HepG2 (cell line): ENCODE measurements around the gene C1orf116. TPM values are rescaled to one million over a fixed set of nuclear protein-coding genes. Genes with fewer than 3 reads are reported as not detected.

Source experiments
- ATF2 ChIP-seq: sonication (generic); formaldehyde crosslinking; IDR thresholded peaks from 2 replicates; pipeline ENCODE4 v1.4.0; 2020; ENCODE audit warnings: missing genetic modification reagents
- ATRX ChIP-seq: sonication (generic); formaldehyde crosslinking; IDR thresholded peaks from 2 replicates; pipeline ENCODE4 v1.4.0; 2020; ENCODE audit warnings: missing genetic modification reagents, borderline replicate concordance
- CBX5 ChIP-seq: sonication (generic); formaldehyde crosslinking; IDR thresholded peaks from 2 replicates; pipeline ENCODE4 v1.4.0; 2020; ENCODE audit warnings: missing genetic modification reagents, borderline replicate concordance
- CREBL2 ChIP-seq: sonication (generic); formaldehyde crosslinking; IDR thresholded peaks from 2 replicates; pipeline ENCODE4 v1.8.1; 2023; ENCODE audit warnings: missing genetic modification reagents, mild to moderate bottlenecking, borderline replicate concordance
- EEA1 ChIP-seq: sonication (generic); formaldehyde crosslinking; IDR thresholded peaks from 2 replicates; pipeline ENCODE4 v1.5.1; 2020; ENCODE audit warnings: mild to moderate bottlenecking, missing genetic modification reagents, borderline replicate concordance
- ERF ChIP-seq: IDR thresholded peaks from 2 replicates; pipeline ENCODE4 v1.6.1; 2018; ENCODE audit warnings: missing biosample characterization, missing genetic modification reagents
- GABPB1 ChIP-seq: IDR thresholded peaks from 2 replicates; pipeline ENCODE4 v1.6.1; 2016; ENCODE audit warnings: mild to moderate bottlenecking, missing genetic modification reagents, moderate library complexity, missing compliant biosample characterization
- GATA4 ChIP-seq: sonication (generic); IDR thresholded peaks from 2 replicates; pipeline ENCODE4 v1.6.1; 2016; ENCODE audit warnings: antibody characterized with exemption, low read depth, borderline replicate concordance
- GATAD1 ChIP-seq: IDR thresholded peaks from 2 replicates; pipeline ENCODE4 v1.6.1; 2016; ENCODE audit warnings: missing genetic modification reagents, missing compliant biosample characterization
- HOXA9 ChIP-seq: sonication (generic); formaldehyde crosslinking; IDR thresholded peaks from 2 replicates; pipeline ENCODE4 v1.8.1; 2022; ENCODE audit warnings: missing genetic modification reagents, mild to moderate bottlenecking, moderate library complexity, borderline replicate concordance
- IKZF4 ChIP-seq: sonication (generic); formaldehyde crosslinking; IDR thresholded peaks from 2 replicates; pipeline ENCODE4 v1.5.1; 2020; ENCODE audit warnings: borderline replicate concordance, mild to moderate bottlenecking, low read depth, missing genetic modification reagents; ENCODE audit errors: not compliant biosample characterization
- MLX ChIP-seq: IDR thresholded peaks from 2 replicates; pipeline ENCODE4 v1.6.1; 2016
- MXD4 ChIP-seq: IDR thresholded peaks from 2 replicates; pipeline ENCODE4 v1.6.1; 2016; ENCODE audit warnings: mild to moderate bottlenecking, missing biosample characterization, missing genetic modification reagents
- NCOA2 ChIP-seq: sonication (generic); formaldehyde crosslinking; IDR thresholded peaks from 2 replicates; pipeline ENCODE4 v1.8.0; 2022; ENCODE audit warnings: inconsistent platforms
- RCOR2 ChIP-seq: IDR thresholded peaks from 2 replicates; pipeline ENCODE4 v1.6.1; 2016; ENCODE audit warnings: missing biosample characterization, missing genetic modification reagents
- RXRB ChIP-seq: IDR thresholded peaks from 2 replicates; pipeline ENCODE4 v1.6.1; 2016; ENCODE audit warnings: borderline replicate concordance, missing genetic modification reagents, missing compliant biosample characterization
- SMYD3 ChIP-seq: sonication (generic); formaldehyde crosslinking; IDR thresholded peaks from 2 replicates; pipeline ENCODE4 v1.8.1; 2023; ENCODE audit warnings: mild to moderate bottlenecking, missing genetic modification reagents
- SUZ12 ChIP-seq: fragments of 150-350 bp; IDR thresholded peaks from 2 replicates; pipeline ENCODE4 v1.6.1; 2014; ENCODE audit warnings: low read depth, low read length
- ZBTB1 ChIP-seq: sonication (generic); formaldehyde crosslinking; IDR thresholded peaks from 2 replicates; pipeline ENCODE4 v1.4.0; 2020; ENCODE audit warnings: missing genetic modification reagents, borderline replicate concordance
- ZBTB3 ChIP-seq: sonication (generic); formaldehyde crosslinking; IDR thresholded peaks from 2 replicates; pipeline ENCODE4 v1.4.0; 2020; ENCODE audit warnings: low read depth, mild to moderate bottlenecking, moderate library complexity, missing genetic modification reagents, borderline replicate concordance
- ZNF282 ChIP-seq: fragments of 450-650 bp; IDR thresholded peaks from 2 replicates; pipeline ENCODE4 v1.6.1; 2018; ENCODE audit not compliant: partially characterized antibody
- ZNF292 ChIP-seq: sonication (generic); formaldehyde crosslinking; IDR thresholded peaks from 2 replicates; pipeline ENCODE4 v1.8.1; 2022; ENCODE audit warnings: mild to moderate bottlenecking, low read depth, missing genetic modification reagents, borderline replicate concordance
- ZNF354B ChIP-seq: sonication (generic); formaldehyde crosslinking; IDR thresholded peaks from 2 replicates; pipeline ENCODE4 v1.8.0; 2022; ENCODE audit warnings: mild to moderate bottlenecking, missing genetic modification reagents
- ZNF430 ChIP-seq: sonication (generic); formaldehyde crosslinking; IDR thresholded peaks from 2 replicates; pipeline ENCODE4 v1.9.0; 2021; ENCODE audit warnings: mild to moderate bottlenecking, missing genetic modification reagents
- ZNF558 ChIP-seq: sonication (generic); formaldehyde crosslinking; IDR thresholded peaks from 2 replicates; pipeline ENCODE4 v1.9.0; 2022; ENCODE audit warnings: mild to moderate bottlenecking, missing genetic modification reagents, borderline replicate concordance
- ZNF563 ChIP-seq: sonication (generic); formaldehyde crosslinking; IDR thresholded peaks from 2 replicates; pipeline ENCODE4 v1.8.0; 2022; ENCODE audit warnings: mild to moderate bottlenecking, moderate library complexity, missing genetic modification reagents
- ZNF564 ChIP-seq: sonication (generic); formaldehyde crosslinking; IDR thresholded peaks from 2 replicates; pipeline ENCODE4 v1.8.1; 2023; ENCODE audit warnings: mild to moderate bottlenecking, missing genetic modification reagents
- ZNF570 ChIP-seq: sonication (generic); formaldehyde crosslinking; IDR thresholded peaks from 2 replicates; pipeline ENCODE4 v1.4.0; 2020; ENCODE audit warnings: mild to moderate bottlenecking, missing genetic modification reagents, borderline replicate concordance
- ZNF788 ChIP-seq: sonication (generic); formaldehyde crosslinking; IDR thresholded peaks from 2 replicates; pipeline ENCODE4 v1.5.0; 2020; ENCODE audit warnings: mild to moderate bottlenecking, missing genetic modification reagents, borderline replicate concordance
- ZSCAN21 ChIP-seq: sonication (generic); formaldehyde crosslinking; IDR thresholded peaks from 2 replicates; pipeline ENCODE4 v1.8.0; 2022; ENCODE audit warnings: mild to moderate bottlenecking, missing genetic modification reagents, moderate library complexity, borderline replicate concordance
- ZSCAN22 ChIP-seq: sonication (generic); formaldehyde crosslinking; IDR thresholded peaks from 2 replicates; pipeline ENCODE4 v1.4.0; 2020; ENCODE audit warnings: mild to moderate bottlenecking, missing genetic modification reagents
- polyA plus RNA-seq, 8 experiments: library from polyadenylated mRNA; depleted of rRNA in 3 of 8; stranded (reverse) in 7 of 8; unstranded in 1 of 8; fragments of >200 nt; fragmentation: Illumina TruSeq in 4 of 8; extraction: Trizol in 4 of 8; gene quantifications; 2 replicates each; pipeline versions ENCODE4 v1.2.1 to v1.2.3, GENCODE V29; 2011 to 2016; ENCODE audit warnings: low read depth in 4 of 8, missing spikeins in 1 of 8, mixed read lengths in 1 of 8; ENCODE audit not compliant: insufficient read depth in 1 of 8
- total RNA-seq, 5 experiments: library from RNA; depleted of rRNA; stranded (reverse); fragments of >200 nt; fragmentation: Illumina TruSeq; extraction: Trizol; gene quantifications; 2 replicates each; pipeline ENCODE4 v1.2.3, GENCODE V29; 2016; ENCODE audit warnings: low read depth in 1 of 5

The C1orf116 gene
- total and polyA plus RNA-seq, 2 of the 13 experiments (the other 11 are each of a cell fraction or from before 2014, with no cell fraction given), result 0.51 to 0.95 TPM

- no peak for TF ChIP-seq ATRX
- no peak for TF ChIP-seq CBX5
- TF ChIP-seq NCOA2, result peak; percentile 62; the same call in 1 of the 2 replicates
- no peak for TF ChIP-seq ZNF564 (CRISPR knock-in tag)
- no peak for TF ChIP-seq GABPB1 (CRISPR knock-in tag)
- no peak for TF ChIP-seq ERF
- TF ChIP-seq ZBTB3 (CRISPR knock-in tag), result no peak
- TF ChIP-seq SMYD3 (CRISPR knock-in tag), result no peak
- TF ChIP-seq GATA4, result no peak
- TF ChIP-seq SUZ12, result no peak
- 0 out of 2 replicates have a peak, but pooled peaks have one; percentile 42 for TF ChIP-seq ZNF430
- no peak for TF ChIP-seq EEA1
- no peak for TF ChIP-seq CREBL2 (CRISPR knock-in tag)
- no peak for TF ChIP-seq ZSCAN21 (CRISPR knock-in tag)
- no peak for TF ChIP-seq ZBTB1 (CRISPR knock-in tag)
- TF ChIP-seq ZNF292 (CRISPR knock-in tag), result no peak
- no peak for TF ChIP-seq ZNF558 (CRISPR knock-in tag)
- TF ChIP-seq ZNF570 (CRISPR knock-in tag), result no peak
- TF ChIP-seq IKZF4, result no peak
- no peak for TF ChIP-seq ZNF354B
- TF ChIP-seq ZNF788 (CRISPR knock-in tag), result no peak
- 0 out of 2 replicates have a peak, but pooled peaks have one; percentile 17 for TF ChIP-seq GATAD1 (CRISPR knock-in tag)
- no peak for TF ChIP-seq ZNF282
- no peak for TF ChIP-seq ATF2 (CRISPR knock-in tag)
- TF ChIP-seq MXD4 (CRISPR knock-in tag), result no peak
- no peak for TF ChIP-seq ZSCAN22 (CRISPR knock-in tag)
- no peak for TF ChIP-seq HOXA9 (CRISPR knock-in tag)
- TF ChIP-seq MLX (CRISPR knock-in tag), result no peak
- no peak; the same call in 1 of the 2 replicates for TF ChIP-seq RXRB (CRISPR knock-in tag)
- no peak for TF ChIP-seq RCOR2 (CRISPR knock-in tag)
- TF ChIP-seq ZNF563 (CRISPR knock-in tag), result no peak
Measured at GRCh38 chr1:207007352-207008033, 25.1 kb downstream of the C1orf116 start (continued).
